ENCODE data around the gene CD300LG. TPM values are rescaled to one million over a fixed set of nuclear protein-coding genes. Genes with fewer than 3 reads are reported as not detected.

The CD300LG gene
- total RNA-seq, 1 donor from 2014 or later = not detected

- H3K36me3 ChIP-seq (ENCODE audit: control insufficient read depth, insufficient read depth, low read length) = peaks cover 17% of the 10 kb centered on the region
- FAIRE-seq (no peak), DNase-seq (ENCODE audit: low read depth) (peak; percentile 73)
- no peak for TF ChIP-seq CTCF (IDR thresholded peaks at IDR 0.05; ENCODE audit: insufficient read depth, low read length, severe bottlenecking)
- H3K27me3 ChIP-seq (ENCODE audit: control insufficient read depth, insufficient read depth, low read length) = no peaks in the 10 kb centered on the region
- H3K4me3 ChIP-seq (ENCODE audit: low read depth, low read length) = peak overlapping the region; percentile 54
These were observed 14.6 kb upstream of the CD300LG start for GRCh38 chr17:43832168-43832975.

DNA sequence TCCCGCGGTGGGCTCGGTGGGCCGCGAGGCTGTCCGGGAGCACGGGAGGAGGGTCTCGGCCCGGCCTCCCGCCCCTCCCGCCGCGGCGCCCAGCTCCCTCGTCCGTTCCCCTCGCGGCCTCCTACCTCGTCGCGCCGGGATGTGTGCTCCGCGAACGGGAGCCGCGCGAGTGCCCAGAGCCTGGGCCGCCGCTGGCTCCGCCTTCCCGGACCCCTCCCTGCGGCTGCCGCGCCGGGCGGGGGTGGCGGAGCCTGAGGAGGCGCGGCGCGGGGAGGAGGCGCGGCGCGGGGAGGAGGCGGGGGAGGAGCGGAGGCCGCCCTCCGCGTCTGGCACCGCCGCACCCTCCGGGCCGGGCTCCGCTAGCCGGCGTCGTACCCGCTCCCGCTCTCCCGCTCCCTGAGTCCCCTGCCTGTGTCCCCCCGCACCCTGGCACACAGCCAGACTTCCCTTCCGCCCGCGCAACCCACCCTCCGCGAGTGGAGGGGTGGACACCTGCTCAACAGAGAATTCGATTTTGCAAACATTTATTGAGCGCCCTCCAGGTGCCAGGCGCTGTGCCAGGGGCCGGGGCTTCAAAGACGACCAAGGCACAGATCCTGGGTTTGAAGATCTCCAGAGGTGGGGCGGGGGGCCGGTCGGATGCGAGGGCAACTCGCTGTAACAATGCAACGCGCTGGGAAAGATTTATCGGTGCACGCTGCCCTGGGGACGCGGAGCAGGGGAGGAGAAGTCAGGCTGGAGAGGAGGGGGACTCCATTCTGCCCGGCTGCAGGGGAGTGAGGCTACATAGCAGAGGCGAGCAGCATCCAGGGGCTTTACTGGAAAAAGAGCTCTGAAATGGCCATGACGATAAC, 13.8 kb upstream of the CD300LG start, which contains the start of gene MPP3:
MPP3 (minus strand) TSS at position 171 of the 854 bp plus-strand sequence. CDS start 1,240 bp downstream, outside the sequence.
- no peak for FAIRE-seq
- Histone ChIP-seq H3K27me3 (ENCODE audit: control insufficient read depth, insufficient read depth, low read length) (no peaks in the 10 kb centered on the region), H3K36me3 (ENCODE audit: control insufficient read depth, insufficient read depth, low read length) (peaks cover 15% of the 10 kb centered on the region), H3K4me3 (ENCODE audit: low read depth, low read length) (peak within 1 kb of the TSS; percentile 54)
- DNase-seq (ENCODE audit: low read depth) = peak; percentile 45
- no peak for TF ChIP-seq CTCF (IDR thresholded peaks at IDR 0.05; ENCODE audit: insufficient read depth, low read length, severe bottlenecking)

- FAIRE-seq (no peak), DNase-seq (ENCODE audit: low read depth) (peak; percentile 58)
- H3K27me3 ChIP-seq (ENCODE audit: control insufficient read depth, insufficient read depth, low read length) = no peaks in the 10 kb centered on the region
- peaks cover 10% of the 10 kb centered on the region for H3K36me3 ChIP-seq (ENCODE audit: control insufficient read depth, insufficient read depth, low read length)
- no peak overlapping the region for H3K4me3 ChIP-seq (ENCODE audit: low read depth, low read length)
- TF ChIP-seq CTCF (IDR thresholded peaks at IDR 0.05; ENCODE audit: insufficient read depth, low read length, severe bottlenecking) = no peak
These were observed 12.9 kb upstream of the CD300LG start for GRCh38 chr17:43834106-43834505.

- Histone ChIP-seq H3K27me3 (ENCODE audit: control insufficient read depth, insufficient read depth, low read length) (no peaks in the 10 kb centered on the region), H3K4me3 (ENCODE audit: low read depth, low read length) (no peak overlapping the region), H3K36me3 (ENCODE audit: control insufficient read depth, insufficient read depth, low read length) (no peaks in the 10 kb centered on the region)
- peak; percentile 57 for DNase-seq (ENCODE audit: low read depth)
- FAIRE-seq = no peak
- no peak for TF ChIP-seq CTCF (IDR thresholded peaks at IDR 0.05; ENCODE audit: insufficient read depth, low read length, severe bottlenecking)
These were observed 7.3 kb upstream of the CD300LG start for GRCh38 chr17:43839670-43840108.

DNA sequence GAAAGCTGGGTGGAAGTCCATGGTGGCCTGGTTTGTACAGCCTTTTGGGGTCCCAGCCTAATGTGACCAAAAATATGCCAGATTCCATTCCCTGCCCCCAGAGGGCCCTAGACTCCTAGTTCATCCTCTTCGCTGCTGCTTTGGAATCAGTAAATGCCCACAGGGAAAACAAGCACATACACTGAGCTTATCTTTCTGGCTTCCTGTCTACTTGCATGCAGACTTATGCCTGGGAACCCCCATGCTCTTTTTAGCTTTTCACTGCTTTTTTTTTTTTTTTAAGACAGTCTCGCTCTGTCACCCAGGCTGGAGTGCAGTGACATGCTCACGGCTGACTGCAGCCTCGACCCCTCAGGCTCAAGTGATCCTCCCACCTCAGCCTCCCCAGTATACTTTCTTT, 6.2 kb upstream of the CD300LG start:
- Histone ChIP-seq H3K4me3 (ENCODE audit: low read depth, low read length) (no peak overlapping the region), H3K36me3 (ENCODE audit: control insufficient read depth, insufficient read depth, low read length) (no peaks in the 10 kb centered on the region), H3K27me3 (ENCODE audit: control insufficient read depth, insufficient read depth, low read length) (no peaks in the 10 kb centered on the region)
- TF ChIP-seq CTCF (IDR thresholded peaks at IDR 0.05; ENCODE audit: insufficient read depth, low read length, severe bottlenecking) = peak; percentile 19
- DNase-seq (ENCODE audit: low read depth) (no peak), FAIRE-seq (no peak)

Measured in bronchial epithelial cell (primary cell).